Endometrial microvascular endothelial cells (primary cell): Measurements from ENCODE around the gene HCN3. TPM values are rescaled to one million over a fixed set of nuclear protein-coding genes. Genes with fewer than 3 reads are reported as not detected.
"Not testable (repeated sequence)": the region's sequence is repeated elsewhere in the genome, so short reads cannot be mapped to it uniquely, and the experiment has no call there.

Source experiments
- in situ Hi-C: cut with HindIII; loops from 2 replicates; pipeline ENCODE4 v1.10.0; 2017; ENCODE audit warnings: low sequenced_read_pairs, low pct_unique_long_range_greater_than_20kb; ENCODE audit errors: inconsistent ontology term
- total RNA-seq: library from RNA; depleted of rRNA; stranded (reverse); fragments of >200 nt; gene quantifications from one replicate; pipeline ENCODE4 v1.2.3, GENCODE V29; 2015; ENCODE audit errors: inconsistent ontology term

Gene HCN3
- total RNA-seq: 0.19 TPM

DNA sequence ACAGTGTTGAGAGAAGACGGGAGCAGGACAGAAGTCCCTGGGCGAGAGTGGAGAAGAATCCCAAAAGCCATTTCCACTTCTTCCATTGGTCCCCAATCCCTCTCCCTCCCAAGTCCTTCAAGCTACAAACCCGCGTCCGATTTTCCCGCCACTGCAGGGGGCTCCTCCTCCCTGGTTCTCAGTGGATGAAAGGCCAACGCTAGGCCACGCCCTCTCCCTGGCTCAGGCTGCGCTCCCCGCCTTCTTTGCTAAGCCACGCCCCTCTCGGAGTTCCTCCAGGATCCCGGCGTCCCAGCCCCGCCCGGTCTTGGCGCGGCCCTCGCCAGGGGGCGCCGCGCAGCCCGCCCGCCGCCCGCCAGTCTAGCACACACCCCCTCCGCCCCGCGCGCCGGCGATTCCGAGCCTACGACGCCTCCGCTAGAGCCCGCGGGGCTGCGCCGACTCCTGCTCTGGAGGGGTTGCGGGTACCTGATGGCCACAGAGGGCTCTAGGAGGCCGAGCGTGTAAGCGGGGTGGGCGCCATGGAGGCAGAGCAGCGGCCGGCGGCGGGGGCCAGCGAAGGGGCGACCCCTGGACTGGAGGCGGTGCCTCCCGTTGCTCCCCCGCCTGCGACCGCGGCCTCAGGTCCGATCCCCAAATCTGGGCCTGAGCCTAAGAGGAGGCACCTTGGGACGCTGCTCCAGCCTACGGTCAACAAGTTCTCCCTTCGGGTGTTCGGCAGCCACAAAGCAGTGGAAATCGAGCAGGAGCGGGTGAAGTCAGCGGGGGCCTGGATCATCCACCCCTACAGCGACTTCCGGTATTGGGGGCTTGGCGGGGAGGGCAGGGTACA is at the start of gene HCN3:
Gene HCN3, plus strand, starts transcription at position 394 of the 832 bp plus-strand sequence. Its CDS starts 128 bp downstream, at position 522.
- in situ Hi-C loops: no loop called here

DNA sequence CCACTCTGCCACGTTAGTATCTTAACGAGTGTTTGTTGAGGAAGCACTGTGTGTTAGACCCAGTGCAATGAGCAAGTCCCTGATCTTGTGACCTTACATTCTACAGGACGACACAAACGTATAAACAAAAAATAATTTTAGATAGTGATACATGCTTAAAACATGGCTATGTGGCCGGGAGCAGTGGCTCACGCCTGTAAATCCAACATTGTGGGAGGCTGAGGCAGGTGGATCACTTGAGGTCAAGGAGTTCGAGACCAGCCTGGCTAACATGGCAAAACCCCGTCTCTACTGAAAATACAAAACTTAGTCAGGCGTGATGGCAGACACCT is 49.2 kb upstream of the HCN3 start:
- in situ Hi-C loops: no loop called here

DNA sequence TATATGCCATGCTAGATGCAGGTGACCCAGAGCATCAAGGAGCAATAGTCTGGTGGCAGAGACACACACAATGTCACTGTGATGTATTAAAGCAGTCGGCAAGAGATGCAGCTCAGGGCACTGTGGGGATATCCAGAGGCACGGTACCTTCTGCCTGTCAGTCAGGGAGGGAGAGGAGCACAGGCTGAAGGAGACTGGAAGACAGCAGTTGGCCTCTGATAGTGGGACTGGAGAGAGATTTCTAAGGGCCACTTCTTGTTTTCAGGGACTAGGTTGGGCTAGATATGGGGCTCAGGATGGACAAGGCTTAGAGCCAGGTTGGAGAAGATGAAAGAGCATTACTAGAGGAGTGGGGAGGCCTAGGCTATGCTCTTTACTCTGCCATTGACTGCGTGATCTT is 46.0 kb upstream of the HCN3 start:
- in situ Hi-C loops: not testable (repeated sequence)

DNA sequence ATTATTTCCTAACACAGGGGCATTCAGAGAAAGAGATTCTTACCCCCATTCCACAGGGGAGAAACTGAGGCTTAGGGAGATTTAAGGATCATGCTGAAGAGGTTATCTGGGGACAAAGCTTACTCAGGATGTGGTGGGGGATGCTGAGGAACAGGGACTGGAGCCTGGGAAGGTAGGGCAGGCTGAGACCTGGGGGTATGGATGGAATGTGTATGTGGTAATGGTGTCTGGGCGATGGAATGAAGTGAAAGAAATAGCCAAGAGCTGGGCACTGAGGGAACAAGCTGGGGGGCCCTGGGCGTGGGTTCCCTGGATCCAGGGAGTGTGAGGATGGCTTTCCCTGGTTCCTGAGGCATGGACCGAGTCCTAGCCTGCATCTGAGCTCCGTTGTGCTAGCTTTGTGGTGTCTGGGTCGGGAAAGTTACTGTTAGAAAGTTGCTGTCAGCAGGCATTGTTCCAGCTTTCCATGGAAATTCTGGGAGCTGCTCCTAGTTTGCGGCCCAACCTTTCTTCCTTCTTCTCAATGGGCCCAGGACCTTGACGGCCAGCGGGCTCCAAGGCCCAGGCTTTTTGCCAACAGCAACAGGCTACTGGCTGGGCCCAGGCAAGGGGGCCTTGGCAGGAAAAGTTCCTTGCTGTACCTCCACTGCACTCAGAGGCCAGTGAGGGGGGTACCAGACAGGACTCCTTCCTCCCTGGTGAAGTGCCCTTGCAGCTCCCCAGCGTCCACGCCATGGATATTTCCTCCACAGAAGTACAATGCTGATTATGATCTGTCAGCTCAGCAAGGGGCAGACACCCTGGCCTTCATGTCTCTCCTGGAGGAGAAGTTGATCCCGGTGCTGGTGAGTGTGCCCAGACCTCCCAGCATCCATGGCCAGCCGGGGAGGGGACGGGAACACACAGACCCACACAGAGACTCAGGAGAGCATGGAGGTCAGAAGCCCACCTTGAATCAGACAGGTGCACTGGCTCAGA is 45.0 kb upstream of the HCN3 start:
- in situ Hi-C loops: not testable (repeated sequence)

DNA sequence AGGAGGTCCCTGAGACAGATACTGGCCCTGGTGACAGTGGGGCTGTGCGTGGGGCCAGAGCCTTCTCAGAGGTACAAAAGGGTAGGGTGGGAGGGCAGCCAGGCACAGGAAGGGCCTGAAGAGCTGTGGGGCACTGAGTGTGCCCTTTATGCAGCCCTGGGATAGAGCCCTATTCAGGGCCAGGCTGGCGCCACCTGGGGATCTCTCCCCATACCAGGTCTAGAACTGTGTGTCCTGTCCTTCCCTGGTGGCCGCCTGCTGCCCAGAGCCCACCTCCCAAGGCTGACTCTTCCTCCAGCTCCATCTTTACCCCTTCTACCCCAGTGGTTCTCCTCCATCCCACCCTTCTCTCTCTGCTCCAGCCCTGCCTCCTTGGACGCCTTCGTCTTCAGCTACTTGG is 43.8 kb upstream of the HCN3 start:
- in situ Hi-C loops: not testable (repeated sequence)

DNA sequence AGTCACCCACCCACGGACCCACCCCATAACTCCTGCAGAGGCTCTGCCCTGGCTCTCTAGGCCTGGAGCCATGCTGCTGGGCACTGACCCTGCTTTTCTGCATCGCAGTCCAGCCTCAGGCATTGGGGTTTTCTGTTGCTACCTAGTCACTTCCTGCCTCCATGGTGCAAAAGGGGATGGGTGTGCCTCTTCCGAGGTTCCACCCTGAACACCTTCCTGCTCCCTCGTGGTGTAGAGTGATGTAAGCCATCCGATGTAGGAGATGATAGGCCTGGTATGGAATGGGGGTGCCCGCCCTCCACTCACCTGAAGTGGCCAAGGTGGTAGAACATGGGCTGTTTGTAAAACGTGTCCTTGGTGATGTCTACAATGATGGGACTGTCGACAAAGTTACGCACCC is 41.9 kb upstream of the HCN3 start:
- in situ Hi-C loops: not testable (repeated sequence)

DNA sequence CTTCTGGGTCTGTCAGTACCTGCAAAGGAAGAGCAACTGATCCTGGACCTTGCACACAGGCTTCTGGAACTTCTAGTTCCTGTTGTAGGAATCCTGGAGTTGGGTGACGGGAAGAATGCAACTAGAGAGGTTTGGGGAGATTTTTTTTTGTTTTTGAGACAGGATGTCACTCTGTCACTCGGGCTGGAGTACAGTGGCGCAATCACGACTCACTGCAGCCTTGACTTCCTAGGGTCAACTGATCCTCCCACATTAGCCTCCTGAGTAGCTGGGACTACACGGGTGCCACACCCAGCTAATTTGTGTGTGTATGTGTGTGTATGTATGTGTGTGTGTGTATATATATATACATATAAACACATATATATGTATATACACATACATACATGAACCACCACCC is 40.8 kb upstream of the HCN3 start:
- in situ Hi-C loops: no loop called here

DNA sequence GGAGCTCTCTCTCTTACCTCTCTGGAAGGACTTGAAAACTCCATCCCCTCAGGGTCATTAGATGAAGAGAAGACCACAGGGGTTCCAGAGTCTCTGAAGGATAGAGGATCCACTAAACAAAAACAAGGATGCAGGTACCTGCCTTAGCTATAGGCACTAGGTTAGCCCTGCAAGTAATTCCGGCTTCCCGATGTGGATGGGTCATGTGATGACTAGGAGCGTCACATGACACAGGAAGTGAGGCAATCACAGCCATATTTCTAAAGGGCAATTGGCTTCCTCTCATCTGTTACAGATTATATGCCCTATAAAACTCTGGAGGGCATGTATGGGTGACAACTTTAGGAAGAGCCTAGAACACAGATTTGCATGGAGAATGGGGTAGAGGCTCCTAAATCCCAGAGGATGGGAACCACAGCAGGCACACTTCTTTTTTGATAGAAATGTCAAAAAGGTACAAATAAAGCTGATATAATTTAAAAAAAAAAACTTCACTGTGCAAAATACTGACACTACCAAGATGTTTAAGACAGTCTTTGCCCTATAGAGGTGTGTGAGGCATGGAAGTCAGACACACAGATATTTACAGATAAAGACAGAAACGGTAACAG is 36.1 kb upstream of the HCN3 start:
- in situ Hi-C loops: no loop called here

DNA sequence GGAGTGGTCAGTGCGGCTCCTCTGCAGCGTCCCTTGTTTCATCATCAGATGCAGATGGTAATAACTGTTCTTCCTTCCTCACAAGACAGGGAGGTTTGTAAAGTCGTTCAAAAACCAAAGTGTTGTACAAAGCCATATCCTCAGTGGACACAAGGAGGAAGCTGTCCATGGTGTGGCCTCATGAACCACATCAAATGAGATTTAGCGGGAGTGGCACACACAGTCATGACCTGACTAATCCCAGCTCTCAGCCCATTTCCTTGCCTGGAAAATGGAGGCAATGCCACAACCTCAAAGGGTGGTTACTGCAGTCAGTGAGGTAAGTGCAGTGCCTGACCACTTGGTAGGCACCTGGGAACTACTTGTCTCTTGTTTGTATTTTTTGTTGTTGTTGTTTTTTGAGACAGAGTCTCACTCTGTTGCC is 35.4 kb upstream of the HCN3 start:
- in situ Hi-C loops: no loop called here

DNA sequence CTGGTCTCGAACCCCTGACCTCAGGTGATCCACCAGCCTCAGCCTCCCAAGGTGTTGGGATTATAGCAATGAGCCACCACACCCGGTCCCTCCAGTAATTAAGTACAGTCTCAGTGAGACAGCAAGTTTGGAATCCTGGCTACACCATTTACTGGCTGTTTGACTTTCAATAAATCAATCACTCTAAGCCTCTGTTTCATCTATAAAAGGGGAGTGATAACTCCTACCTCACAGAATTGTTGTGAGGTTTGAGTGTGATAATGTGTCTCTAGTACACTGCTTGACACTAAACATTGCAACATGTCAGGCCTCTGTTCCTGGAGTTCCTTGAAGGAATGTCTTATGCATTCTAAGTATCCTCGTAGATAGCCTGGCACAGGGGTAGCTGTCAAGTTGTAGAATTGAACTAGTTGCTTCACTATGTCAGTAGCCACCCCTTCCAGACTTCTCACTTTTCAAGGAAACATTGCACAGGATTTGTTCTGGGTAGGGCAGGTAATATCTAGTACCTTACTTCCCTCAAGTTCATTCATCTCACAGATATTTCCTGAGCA is 34.4 kb upstream of the HCN3 start:
- in situ Hi-C loops: no loop called here

DNA sequence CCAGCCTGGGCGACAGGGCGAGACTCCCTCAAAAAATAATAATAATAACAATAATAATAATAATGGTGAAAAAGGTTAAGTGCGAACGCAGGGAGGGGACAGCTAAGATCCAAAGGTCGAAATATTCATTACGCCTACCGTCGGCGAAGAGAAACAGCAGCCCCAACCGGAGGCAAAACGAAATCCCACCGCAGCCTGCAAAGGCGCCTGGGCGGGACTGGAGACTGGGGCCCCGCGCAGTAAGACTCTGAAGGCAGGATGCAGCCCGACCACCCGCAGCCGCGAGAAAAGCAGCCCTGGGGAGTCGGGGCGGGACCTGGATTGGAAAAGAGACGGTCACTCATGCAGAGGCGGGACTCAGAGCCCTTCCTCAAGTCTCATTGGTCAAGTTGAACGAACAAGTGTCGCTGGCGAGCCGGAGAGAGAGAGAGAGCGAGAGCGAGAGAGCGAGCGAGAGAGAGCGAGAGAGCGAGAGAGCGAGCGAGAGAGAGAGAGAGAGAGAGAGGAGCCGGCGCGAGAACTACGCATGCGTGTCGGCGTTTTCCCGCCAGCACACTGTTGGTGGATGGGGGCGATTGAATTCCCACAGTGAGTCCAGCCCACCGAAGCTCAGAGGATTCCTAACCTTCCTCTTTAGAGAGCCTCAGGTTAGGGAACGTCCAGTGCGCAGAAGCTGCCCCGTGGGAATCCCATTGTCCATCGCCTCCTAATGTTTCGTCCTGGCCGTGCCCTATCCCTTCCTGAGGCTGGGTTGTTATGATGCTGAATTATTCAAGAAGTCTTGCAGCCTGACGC is 32.7 kb upstream of the HCN3 start:
- in situ Hi-C loops: no loop called here

DNA sequence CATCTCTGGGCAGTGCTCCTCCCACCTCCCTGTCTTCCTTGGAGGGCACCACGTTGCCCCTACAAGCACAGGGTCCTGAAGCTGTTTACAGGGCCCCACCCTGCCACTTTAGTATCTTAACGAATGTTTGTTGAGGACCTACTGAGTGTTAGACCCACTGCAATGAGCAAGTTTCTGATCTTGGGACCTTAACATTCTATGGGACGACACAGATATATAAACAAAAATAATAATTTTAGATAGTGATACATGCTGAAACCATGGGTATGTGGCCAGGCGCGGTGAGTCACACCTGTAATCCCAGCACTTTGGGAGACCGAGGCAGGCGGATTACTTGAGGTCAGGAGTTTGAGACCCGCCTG is 32.1 kb upstream of the HCN3 start:
- in situ Hi-C loops: no loop called here

DNA sequence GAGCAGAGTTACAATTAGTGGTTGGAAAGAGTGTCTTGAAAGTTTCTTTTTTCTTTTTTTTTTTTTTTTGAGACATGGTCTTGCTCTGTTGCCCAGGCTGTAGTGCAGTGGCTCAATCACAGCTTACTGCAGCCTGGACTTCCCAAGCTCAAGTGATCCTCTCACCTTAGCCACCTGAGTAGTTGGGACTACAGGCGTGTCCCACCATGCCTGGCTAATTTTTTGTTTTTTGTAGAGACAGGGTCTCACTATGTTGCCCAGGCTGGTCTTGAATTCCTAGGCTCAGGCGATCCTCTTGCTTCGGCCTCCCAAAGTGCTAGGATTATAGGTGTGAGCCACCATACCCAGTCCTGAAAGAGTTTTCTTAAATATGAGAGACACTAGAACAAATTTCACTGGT is 30.5 kb upstream of the HCN3 start:
- in situ Hi-C loops: not testable (repeated sequence)

DNA sequence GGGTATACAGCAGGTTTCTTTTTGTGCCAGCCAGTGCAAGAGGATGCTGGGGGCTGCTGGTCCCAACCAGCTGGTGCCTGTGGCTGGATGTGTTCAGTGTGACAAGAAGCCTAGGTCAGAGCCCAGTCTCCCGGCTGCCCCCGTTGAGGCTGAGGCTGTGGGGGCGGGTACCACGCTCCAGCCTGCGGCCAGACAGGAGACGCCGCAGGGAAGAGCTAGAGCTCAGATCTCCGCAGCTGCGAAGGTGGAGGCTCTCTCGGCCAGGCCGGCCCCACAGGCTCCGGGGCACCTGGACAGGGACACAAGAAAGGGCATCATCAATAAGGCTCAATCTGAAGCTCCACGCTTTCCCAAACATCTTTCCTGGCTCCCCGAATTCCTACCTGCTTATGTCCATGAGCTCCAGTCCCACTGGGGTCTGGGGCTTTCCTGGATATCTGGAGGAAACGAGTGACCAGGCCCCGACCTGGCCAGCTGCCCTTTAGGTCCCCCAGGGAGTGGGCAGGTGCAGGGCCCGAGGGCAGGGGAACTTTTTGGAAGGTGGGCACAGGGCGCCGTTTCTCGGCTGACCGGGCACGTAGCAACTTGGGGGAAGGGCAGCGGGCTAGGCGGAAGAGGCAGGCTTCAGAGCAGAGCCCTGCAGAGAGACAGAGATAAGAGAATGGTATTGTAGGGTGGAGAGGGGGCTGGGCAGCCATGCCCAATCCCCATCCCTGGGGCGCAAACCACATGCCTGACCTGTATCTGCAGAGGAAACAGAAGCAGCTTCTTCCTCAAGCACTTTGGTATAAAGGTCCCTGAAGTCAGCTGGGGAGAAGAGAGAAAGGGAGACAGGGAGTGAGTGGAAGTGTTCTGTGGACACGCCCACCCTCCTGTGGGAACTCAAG is 29.4 kb upstream of the HCN3 start:
- in situ Hi-C loops: no loop called here

DNA sequence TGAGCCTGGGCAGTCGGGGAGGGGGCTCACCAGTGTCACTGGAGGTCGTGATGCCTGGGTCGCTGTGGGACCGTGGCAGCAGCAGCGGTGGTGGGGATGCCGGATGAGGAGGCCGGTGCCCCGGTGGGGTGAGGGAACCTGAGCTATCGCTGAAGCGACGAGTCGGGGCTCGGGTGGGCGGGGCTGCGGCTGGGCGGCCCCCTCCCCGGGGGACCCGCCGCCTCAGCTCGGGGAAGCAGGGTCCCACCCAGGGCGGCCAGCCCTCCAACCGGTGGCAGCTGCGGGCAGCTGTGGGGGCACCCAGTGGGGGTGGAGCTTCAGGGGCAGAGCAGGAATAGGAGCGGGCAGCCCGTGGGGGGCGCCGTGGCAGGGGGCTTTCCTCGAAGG is 27.0 kb upstream of the HCN3 start:
- in situ Hi-C loops: no loop called here

DNA sequence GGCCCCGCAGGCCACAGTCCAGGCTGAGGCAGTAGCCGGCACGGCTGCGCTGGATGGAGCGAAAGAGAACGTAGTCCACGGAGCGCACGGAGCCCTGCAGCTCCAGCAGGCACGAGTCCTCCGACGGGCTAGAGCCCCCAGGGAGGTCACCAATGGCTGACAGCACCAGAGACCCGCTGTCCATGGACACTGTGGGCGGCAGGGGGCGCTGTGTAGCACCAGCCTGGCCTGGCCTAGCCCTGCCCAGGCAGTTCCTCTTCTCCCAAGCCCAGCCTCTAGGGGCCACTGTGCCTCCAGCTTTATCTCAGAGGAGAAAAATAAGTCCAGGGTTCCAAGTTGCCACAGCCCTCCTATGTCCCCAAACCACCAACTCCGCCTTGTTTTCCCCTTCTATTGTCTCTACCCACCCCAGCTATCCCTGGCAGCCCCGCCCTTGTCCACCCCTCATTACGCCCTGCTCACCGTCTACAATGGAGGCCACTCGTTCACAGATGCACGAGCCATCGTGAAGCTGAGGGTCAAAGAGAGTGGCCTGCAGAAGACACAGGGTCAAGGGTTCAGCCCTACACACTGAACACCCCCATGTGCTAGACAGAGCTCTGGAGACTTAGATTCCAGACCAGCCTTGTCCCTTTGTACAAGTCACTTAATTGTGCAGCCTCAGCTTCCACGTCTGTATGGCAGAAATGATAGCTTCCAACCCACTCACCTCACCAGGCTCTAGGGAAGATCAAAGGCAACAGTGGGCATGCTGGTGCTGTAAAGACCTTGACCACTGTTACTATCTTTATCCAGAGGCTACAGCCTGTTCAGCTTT is 26.4 kb upstream of the HCN3 start:
- in situ Hi-C loops: no loop called here

DNA sequence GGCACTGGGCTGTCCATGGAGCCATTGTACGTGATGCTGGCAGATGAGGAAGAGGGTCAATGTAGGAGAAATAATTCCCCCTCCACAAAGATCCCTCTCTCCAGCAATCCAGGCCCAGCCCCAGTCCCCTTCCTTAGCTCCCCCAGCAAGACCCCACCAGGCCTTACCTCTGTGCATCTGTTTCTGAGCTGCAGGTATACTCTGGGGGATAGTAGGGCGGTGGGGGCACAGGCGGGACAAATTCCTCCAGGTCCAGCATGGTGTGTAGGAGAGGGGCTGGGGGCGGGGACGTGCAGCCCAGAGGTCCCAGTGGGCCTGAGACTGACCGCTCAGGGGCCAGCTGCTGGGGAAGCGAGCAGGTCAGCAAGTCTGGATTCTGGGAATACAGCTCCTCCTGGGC is 25.7 kb upstream of the HCN3 start:
- in situ Hi-C loops: no loop called here
